Breast epithelium (tissue), 4 donors: Measurements from ENCODE around the gene SPIRE1. TPM values are rescaled to one million over a fixed set of nuclear protein-coding genes. Genes with fewer than 3 reads are reported as not detected.
"Not testable (repeated sequence)": the region's sequence is repeated elsewhere in the genome, so short reads cannot be mapped to it uniquely, and the experiment has no call there.

Experiments
- DNase-seq, 2 donors: peaks; one replicate each; pipeline ENCODE4 v3.0.0-alpha.2; 2019; ENCODE audit warnings: low spot score in 2 of 2
- H3K27ac ChIP-seq, 2 donors: fragments of 200-600 bp; sonication (generic) in 1 of 2; one replicate each; pipeline ENCODE4 v1.5.1; 2016 to 2019; ENCODE audit warnings: mild to moderate bottlenecking in 1 of 2
- H3K27me3 ChIP-seq, 2 donors: fragments of 200-600 bp; sonication (generic) in 1 of 2; one replicate each; pipeline versions ENCODE4 v1.5.1 to v1.6.0; 2017 to 2019; ENCODE audit warnings: control low read depth in 1 of 2, mild to moderate bottlenecking in 1 of 2
- H3K36me3 ChIP-seq: fragments of 200-600 bp; one replicate; pipeline ENCODE4 v1.5.1; 2019
- H3K4me1 ChIP-seq, 2 donors: fragments of 200-600 bp; sonication (generic); one replicate each; pipeline ENCODE4 v1.5.1; 2016 to 2019; ENCODE audit warnings: control low read depth in 1 of 2
- H3K4me3 ChIP-seq, 3 donors: fragments of 200-600 bp; sonication (generic); 1 replicate in 2 of 3; 2 replicates in 1 of 3; pipeline ENCODE4 v1.5.1; 2016 to 2019; ENCODE audit warnings: mild to moderate bottlenecking in 3 of 3, moderate library complexity in 2 of 3
- H3K9me3 ChIP-seq, 2 donors: fragments of 200-600 bp; sonication (generic) in 1 of 2; one replicate each; pipeline ENCODE4 v1.5.1; 2016 to 2019; ENCODE audit warnings: control low read depth in 1 of 2
- POLR2A ChIP-seq: fragments of 450-650 bp; IDR thresholded peaks from one replicate; pipeline ENCODE4 v1.6.1; 2016; ENCODE audit warnings: antibody characterized with exemption, mild to moderate bottlenecking, moderate library complexity
- POLR2AphosphoS5 ChIP-seq, 3 donors: sonication (generic); formaldehyde crosslinking; IDR thresholded peaks; one replicate each; pipeline ENCODE4 v1.6.1; 2017; ENCODE audit warnings: antibody characterized with exemption in 3 of 3
- intact Hi-C: fragments of 100-400 bp; cut with DNase I; formaldehyde crosslinking; loops from one replicate; pipeline ENCODE4 v1.15.1; 2023; ENCODE audit warnings: low total_unique reads
- total RNA-seq, 3 donors: library from RNA; depleted of rRNA; stranded (reverse); fragments of >200 nt; gene quantifications; one replicate each; pipeline ENCODE4 v1.1.0, GENCODE V29; 2016
- TF ChIP-seq, protein P1 (sequence below), 3 donors: fragments of 450-650 bp; IDR thresholded peaks; one replicate each; pipeline ENCODE4 v1.5.1; 2016 to 2017; ENCODE audit warnings: antibody characterized with exemption in 3 of 3, mild to moderate bottlenecking in 3 of 3, moderate library complexity in 3 of 3

SPIRE1 gene
- total RNA-seq, 3 donors from 2014 or later = 24.3 to 38.5 (median 25.9) TPM

- TF ChIP-seq POLR2A = no peak
- TF ChIP-seq, protein P1, sequence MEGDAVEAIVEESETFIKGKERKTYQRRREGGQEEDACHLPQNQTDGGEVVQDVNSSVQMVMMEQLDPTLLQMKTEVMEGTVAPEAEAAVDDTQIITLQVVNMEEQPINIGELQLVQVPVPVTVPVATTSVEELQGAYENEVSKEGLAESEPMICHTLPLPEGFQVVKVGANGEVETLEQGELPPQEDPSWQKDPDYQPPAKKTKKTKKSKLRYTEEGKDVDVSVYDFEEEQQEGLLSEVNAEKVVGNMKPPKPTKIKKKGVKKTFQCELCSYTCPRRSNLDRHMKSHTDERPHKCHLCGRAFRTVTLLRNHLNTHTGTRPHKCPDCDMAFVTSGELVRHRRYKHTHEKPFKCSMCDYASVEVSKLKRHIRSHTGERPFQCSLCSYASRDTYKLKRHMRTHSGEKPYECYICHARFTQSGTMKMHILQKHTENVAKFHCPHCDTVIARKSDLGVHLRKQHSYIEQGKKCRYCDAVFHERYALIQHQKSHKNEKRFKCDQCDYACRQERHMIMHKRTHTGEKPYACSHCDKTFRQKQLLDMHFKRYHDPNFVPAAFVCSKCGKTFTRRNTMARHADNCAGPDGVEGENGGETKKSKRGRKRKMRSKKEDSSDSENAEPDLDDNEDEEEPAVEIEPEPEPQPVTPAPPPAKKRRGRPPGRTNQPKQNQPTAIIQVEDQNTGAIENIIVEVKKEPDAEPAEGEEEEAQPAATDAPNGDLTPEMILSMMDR (IDR thresholded peaks at IDR 0.05) = no peak
- no peak for TF ChIP-seq POLR2AphosphoS5 (IDR thresholded peaks at IDR 0.05)
- intact Hi-C loops = loop anchor here (10.0 kb wide), 1 partner anchor 97 kb away; no protein-coding TSS in a partner anchor
These were observed 240.2 kb downstream of the SPIRE1 start for GRCh38 chr18:12417687-12418086.

GRCh38 chr18:12416098-12416729 lies 241.7 kb downstream of the SPIRE1 start:
- Histone ChIP-seq H3K27ac (peak overlapping the region in 1 of 2 donors; percentile 4), H3K4me3 (no peak overlapping the region), H3K36me3 (no peaks in the 10 kb centered on the region), H3K9me3 (no peaks in the 10 kb centered on the region), H3K27me3 (no peaks in the 10 kb centered on the region), H3K4me1 (no peaks in the 10 kb centered on the region)
- no peak for TF ChIP-seq POLR2A
- no peak for TF ChIP-seq POLR2AphosphoS5 (IDR thresholded peaks at IDR 0.05)
- TF ChIP-seq, protein P1 (IDR thresholded peaks at IDR 0.05) = no peak
- intact Hi-C loops = loop anchor here (10.0 kb wide), 1 partner anchor 99 kb away; no protein-coding TSS in a partner anchor
- DNase-seq = no peak

More at GRCh38 chr18:12417687-12418086, 240.2 kb downstream of the SPIRE1 start:
- Histone ChIP-seq H3K4me3 (no peak overlapping the region), H3K4me1 (no peaks in the 10 kb centered on the region), H3K9me3 (no peaks in the 10 kb centered on the region), H3K27ac (peak overlapping the region in 1 of 2 donors; percentile 1), H3K27me3 (no peaks in the 10 kb centered on the region), H3K36me3 (no peaks in the 10 kb centered on the region)
- DNase-seq = no peak

GRCh38 chr18:12411456-12411855 lies 246.5 kb downstream of the SPIRE1 start:
- intact Hi-C loops = loop anchor here (10.0 kb wide), 1 partner anchor 103 kb away; no protein-coding TSS in a partner anchor
- no peaks in the 10 kb centered on the region for H3K4me1 ChIP-seq
- H3K27ac ChIP-seq = no peak overlapping the region
- no peak overlapping the region for H3K4me3 ChIP-seq
- no peak for DNase-seq
- no peaks in the 10 kb centered on the region for H3K9me3 ChIP-seq
- H3K36me3 ChIP-seq = no peaks in the 10 kb centered on the region
- no peaks in the 10 kb centered on the region for H3K27me3 ChIP-seq
- TF ChIP-seq, protein P1 (IDR thresholded peaks at IDR 0.05) = no peak
- no peak for TF ChIP-seq POLR2AphosphoS5 (IDR thresholded peaks at IDR 0.05)
- no peak for TF ChIP-seq POLR2A

GRCh38 chr18:12410747-12411146 lies 247.2 kb downstream of the SPIRE1 start:
- intact Hi-C loops = loop anchor here (10.0 kb wide), 1 partner anchor 104 kb away; no protein-coding TSS in a partner anchor
- not testable (repeated sequence) for H3K9me3 ChIP-seq, H3K27ac ChIP-seq, DNase-seq, H3K36me3 ChIP-seq, H3K4me3 ChIP-seq, H3K4me1 ChIP-seq, H3K27me3 ChIP-seq

DNA sequence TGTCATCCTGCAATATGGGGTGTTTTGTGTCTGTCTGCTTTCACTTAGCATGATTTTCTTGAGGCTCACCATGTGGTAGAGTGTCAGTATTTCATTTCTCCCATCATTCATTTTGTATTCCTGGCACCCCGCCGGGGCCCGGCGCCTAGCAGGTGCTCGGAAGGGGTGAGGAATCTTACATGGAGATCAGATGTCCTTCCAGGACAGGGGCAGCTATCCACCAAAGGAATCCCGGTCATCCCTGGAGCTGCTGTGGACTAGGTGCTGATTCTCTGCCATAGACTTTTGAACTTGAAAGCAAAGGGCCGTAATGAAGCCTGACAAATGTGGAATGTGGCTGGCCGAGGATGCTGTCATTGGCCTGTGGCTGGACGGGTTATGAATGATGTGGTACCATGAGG lies 247.8 kb downstream of the SPIRE1 start:
- Histone ChIP-seq H3K27me3 (no peaks in the 10 kb centered on the region), H3K36me3 (no peaks in the 10 kb centered on the region), H3K4me1 (no peaks in the 10 kb centered on the region), H3K27ac (peak overlapping the region in 1 of 2 donors; percentile 3), H3K9me3 (no peaks in the 10 kb centered on the region), H3K4me3 (no peak overlapping the region)
- TF ChIP-seq POLR2A = no peak
- TF ChIP-seq, protein P1 (IDR thresholded peaks at IDR 0.05) = no peak
- no peak for TF ChIP-seq POLR2AphosphoS5 (IDR thresholded peaks at IDR 0.05)
- intact Hi-C loops = loop anchor here (10.0 kb wide), 1 partner anchor 105 kb away; no protein-coding TSS in a partner anchor
- no peak for DNase-seq
